Tibial artery (tissue), 4 donors: ENCODE results near the gene ADPGK.
"Not testable (repeated sequence)": the region's sequence is repeated elsewhere in the genome, so short reads cannot be mapped to it uniquely, and the experiment has no call there.

Experiments
- DNase-seq, 2 donors: peaks; one replicate each; pipeline ENCODE4 v3.0.0-alpha.2; 2019
- H3K27ac ChIP-seq, 2 donors: fragments of 200-600 bp; sonication (generic) in 1 of 2; 1 replicate in 1 of 2; 2 replicates in 1 of 2; pipeline ENCODE4 v1.5.1; 2018 to 2019; ENCODE audit warnings: mild to moderate bottlenecking in 1 of 2
- H3K27me3 ChIP-seq, 2 donors: fragments of 200-600 bp; sonication (generic) in 1 of 2; one replicate each; pipeline versions ENCODE4 v1.5.1 to v1.6.0; 2016 to 2019
- H3K36me3 ChIP-seq, 3 donors: fragments of 200-600 bp; sonication (generic) in 2 of 3; one replicate each; pipeline ENCODE4 v1.5.1; 2016 to 2019; ENCODE audit warnings: mild to moderate bottlenecking in 2 of 3
- H3K4me1 ChIP-seq, 4 donors: fragments of 200-600 bp; sonication (generic) in 2 of 4; 1 replicate in 3 of 4; 2 replicates in 1 of 4; pipeline ENCODE4 v1.5.1; 2016 to 2019
- H3K4me3 ChIP-seq, 2 donors: fragments of 200-600 bp; sonication (generic) in 1 of 2; 1 replicate in 1 of 2; 2 replicates in 1 of 2; pipeline ENCODE4 v1.5.1; 2018 to 2019; ENCODE audit warnings: mild to moderate bottlenecking in 2 of 2
- H3K9me3 ChIP-seq, 3 donors: fragments of 200-600 bp; sonication (generic) in 1 of 3; one replicate each; pipeline ENCODE4 v1.5.1; 2016 to 2019
- intact Hi-C: fragments of 100-400 bp; cut with DNase I; formaldehyde crosslinking; loops from one replicate; pipeline ENCODE4 v1.15.0; 2023; ENCODE audit warnings: low total_unique reads
- TF ChIP-seq, protein P1 (sequence below), 2 experiments: fragments of 200-600 bp in 1 of 2; fragments of 450-650 bp in 1 of 2; IDR thresholded peaks; one replicate each; pipeline ENCODE4 v1.5.1; 2017 to 2019; ENCODE audit warnings: antibody characterized with exemption in 2 of 2, mild to moderate bottlenecking in 1 of 2, moderate library complexity in 1 of 2

ADPGK gene

GRCh38 chr15:72824112-72824511, 40.6 kb upstream of the ADPGK start:
- Histone ChIP-seq H3K4me3 (no peak overlapping the region), H3K27ac (no peak overlapping the region), H3K4me1 (peaks cover 0 to 19% (median 2%) of the 10 kb centered on the region in 4 donors), H3K27me3 (no peaks in the 10 kb centered on the region), H3K9me3 (no peaks in the 10 kb centered on the region), H3K36me3 (no peaks in the 10 kb centered on the region)
- TF ChIP-seq, protein P1, sequence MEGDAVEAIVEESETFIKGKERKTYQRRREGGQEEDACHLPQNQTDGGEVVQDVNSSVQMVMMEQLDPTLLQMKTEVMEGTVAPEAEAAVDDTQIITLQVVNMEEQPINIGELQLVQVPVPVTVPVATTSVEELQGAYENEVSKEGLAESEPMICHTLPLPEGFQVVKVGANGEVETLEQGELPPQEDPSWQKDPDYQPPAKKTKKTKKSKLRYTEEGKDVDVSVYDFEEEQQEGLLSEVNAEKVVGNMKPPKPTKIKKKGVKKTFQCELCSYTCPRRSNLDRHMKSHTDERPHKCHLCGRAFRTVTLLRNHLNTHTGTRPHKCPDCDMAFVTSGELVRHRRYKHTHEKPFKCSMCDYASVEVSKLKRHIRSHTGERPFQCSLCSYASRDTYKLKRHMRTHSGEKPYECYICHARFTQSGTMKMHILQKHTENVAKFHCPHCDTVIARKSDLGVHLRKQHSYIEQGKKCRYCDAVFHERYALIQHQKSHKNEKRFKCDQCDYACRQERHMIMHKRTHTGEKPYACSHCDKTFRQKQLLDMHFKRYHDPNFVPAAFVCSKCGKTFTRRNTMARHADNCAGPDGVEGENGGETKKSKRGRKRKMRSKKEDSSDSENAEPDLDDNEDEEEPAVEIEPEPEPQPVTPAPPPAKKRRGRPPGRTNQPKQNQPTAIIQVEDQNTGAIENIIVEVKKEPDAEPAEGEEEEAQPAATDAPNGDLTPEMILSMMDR (IDR thresholded peaks at IDR 0.05) = no peak
- intact Hi-C loops = no loop called here
- DNase-seq = no peak

DNA sequence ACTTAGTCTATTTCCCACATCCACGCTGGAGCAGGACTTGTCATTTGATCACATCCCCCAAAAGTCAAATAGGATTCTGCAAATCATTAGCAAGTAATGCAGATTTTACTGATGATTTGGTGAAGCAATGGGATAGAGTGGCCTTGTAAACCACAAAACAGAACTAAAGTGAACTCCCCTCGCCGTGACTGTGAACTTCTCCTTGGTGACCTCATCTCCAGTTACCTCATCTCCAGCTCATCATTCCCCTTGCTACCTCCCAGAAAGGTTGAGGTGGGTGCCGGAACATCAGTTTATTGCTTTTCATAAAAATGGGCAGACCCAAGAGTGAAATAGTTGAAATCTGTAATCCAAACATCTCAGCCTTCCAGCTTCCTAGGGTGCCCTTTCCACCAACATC, 36.7 kb upstream of the ADPGK start:
- DNase-seq = no peak
- Histone ChIP-seq H3K9me3 (no peaks in the 10 kb centered on the region), H3K27ac (no peak overlapping the region), H3K36me3 (no peaks in the 10 kb centered on the region), H3K27me3 (no peaks in the 10 kb centered on the region), H3K4me3 (no peak overlapping the region), H3K4me1 (no peaks in the 10 kb centered on the region)
- TF ChIP-seq, protein P1 (IDR thresholded peaks at IDR 0.05) = no peak
- intact Hi-C loops = no loop called here

- H3K36me3 ChIP-seq = no peaks in the 10 kb centered on the region
- intact Hi-C loops = no loop called here
- no peak overlapping the region for H3K4me3 ChIP-seq
- no peak for DNase-seq
- H3K27me3 ChIP-seq = no peaks in the 10 kb centered on the region
- TF ChIP-seq, protein P1 (IDR thresholded peaks at IDR 0.05) = no peak
- no peaks in the 10 kb centered on the region for H3K4me1 ChIP-seq
- no peaks in the 10 kb centered on the region for H3K9me3 ChIP-seq
- no peak overlapping the region for H3K27ac ChIP-seq
These were observed 35.1 kb upstream of the ADPGK start for GRCh38 chr15:72818632-72819031.

GRCh38 chr15:72813345-72814004, 29.9 kb upstream of the ADPGK start:
- no peaks in the 10 kb centered on the region for H3K9me3 ChIP-seq
- intact Hi-C loops = no loop called here
- DNase-seq = no peak
- H3K36me3 ChIP-seq = no peaks in the 10 kb centered on the region
- H3K27ac ChIP-seq = no peak overlapping the region
- TF ChIP-seq, protein P1 (IDR thresholded peaks at IDR 0.05) = no peak
- no peaks in the 10 kb centered on the region for H3K4me1 ChIP-seq
- H3K27me3 ChIP-seq = no peaks in the 10 kb centered on the region
- no peak overlapping the region for H3K4me3 ChIP-seq

DNA sequence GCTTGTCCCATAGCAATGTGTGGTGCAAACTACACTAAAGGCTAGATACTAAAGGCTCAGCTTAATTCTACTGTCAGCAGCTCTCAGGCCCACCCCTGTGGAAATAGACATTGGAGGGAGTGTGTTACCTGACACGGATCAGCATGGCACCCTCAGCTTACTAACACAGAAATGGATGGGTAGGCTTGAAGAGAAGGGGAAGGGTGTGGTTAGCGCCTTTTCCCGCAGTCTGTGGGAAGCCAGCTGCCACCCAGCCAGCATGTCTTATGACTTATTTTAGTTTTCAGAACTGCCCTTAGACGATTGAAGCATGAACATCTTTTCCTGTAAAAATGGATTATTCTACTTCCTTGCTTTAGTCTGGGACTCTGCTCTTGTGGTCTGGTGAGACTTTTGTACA, 25.8 kb upstream of the ADPGK start:
- Histone ChIP-seq H3K27me3 (no peaks in the 10 kb centered on the region), H3K36me3 (no peaks in the 10 kb centered on the region), H3K4me3 (no peak overlapping the region), H3K9me3 (no peaks in the 10 kb centered on the region), H3K27ac (no peak overlapping the region), H3K4me1 (no peaks in the 10 kb centered on the region)
- intact Hi-C loops = no loop called here
- DNase-seq = no peak
- TF ChIP-seq, protein P1 (IDR thresholded peaks at IDR 0.05) = no peak

DNA sequence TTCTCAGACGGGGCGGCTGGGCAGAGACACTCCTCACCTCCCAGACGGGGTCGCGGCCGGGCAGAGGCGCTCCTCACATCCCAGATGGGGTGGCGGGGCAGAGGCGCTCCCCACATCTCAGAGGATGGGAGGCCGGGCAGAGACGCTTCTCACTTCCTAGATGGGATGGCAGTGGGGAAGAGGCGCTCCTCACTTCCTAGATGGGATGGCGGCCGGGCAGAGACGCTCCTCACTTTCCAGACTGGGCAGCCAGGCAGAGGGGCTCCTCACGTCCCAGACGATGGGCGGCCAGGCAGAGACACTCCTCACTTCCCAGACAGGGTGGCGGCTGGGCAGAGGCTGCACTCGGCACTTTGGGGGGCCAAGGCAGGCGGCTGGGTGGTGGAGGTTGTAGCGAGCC, 23.8 kb upstream of the ADPGK start:
- H3K36me3 ChIP-seq, intact Hi-C loops, H3K27me3 ChIP-seq, H3K9me3 ChIP-seq, DNase-seq, H3K4me3 ChIP-seq, H3K4me1 ChIP-seq, H3K27ac ChIP-seq: not testable (repeated sequence)
